GM18519 (cell line): ENCODE measurements around the gene INTS6L.

Source experiments
- ATAC-seq: cut with Tn5 transposase; IDR thresholded peaks from one replicate; pipeline ENCODE4 v1.9.1; 2021; ENCODE audit warnings: mild to moderate bottlenecking, moderate library complexity; ENCODE audit not compliant: unreplicated experiment, low FRiP score

INTS6L gene, protein sequence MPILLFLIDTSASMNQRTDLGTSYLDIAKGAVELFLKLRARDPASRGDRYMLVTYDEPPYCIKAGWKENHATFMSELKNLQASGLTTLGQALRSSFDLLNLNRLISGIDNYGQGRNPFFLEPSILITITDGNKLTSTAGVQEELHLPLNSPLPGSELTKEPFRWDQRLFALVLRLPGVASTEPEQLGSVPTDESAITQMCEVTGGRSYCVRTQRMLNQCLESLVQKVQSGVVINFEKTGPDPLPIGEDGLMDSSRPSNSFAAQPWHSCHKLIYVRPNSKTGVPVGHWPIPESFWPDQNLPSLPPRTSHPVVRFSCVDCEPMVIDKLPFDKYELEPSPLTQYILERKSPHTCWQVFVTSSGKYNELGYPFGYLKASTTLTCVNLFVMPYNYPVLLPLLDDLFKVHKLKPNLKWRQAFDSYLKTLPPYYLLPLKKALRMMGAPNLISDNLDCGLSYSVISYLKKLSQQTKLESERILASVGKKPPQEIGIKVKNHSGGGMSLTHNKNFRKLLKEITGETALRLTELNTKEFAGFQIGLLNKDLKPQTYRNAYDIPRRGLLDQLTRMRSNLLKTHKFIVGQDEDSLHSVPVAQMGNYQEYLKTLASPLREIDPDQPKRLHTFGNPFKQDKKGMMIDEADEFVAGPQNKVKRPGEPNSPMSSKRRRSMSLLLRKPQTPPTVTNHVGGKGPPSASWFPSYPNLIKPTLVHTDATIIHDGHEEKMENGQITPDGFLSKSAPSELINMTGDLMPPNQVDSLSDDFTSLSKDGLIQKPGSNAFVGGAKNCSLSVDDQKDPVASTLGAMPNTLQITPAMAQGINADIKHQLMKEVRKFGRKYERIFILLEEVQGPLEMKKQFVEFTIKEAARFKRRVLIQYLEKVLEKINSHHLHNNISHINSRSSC

DNA sequence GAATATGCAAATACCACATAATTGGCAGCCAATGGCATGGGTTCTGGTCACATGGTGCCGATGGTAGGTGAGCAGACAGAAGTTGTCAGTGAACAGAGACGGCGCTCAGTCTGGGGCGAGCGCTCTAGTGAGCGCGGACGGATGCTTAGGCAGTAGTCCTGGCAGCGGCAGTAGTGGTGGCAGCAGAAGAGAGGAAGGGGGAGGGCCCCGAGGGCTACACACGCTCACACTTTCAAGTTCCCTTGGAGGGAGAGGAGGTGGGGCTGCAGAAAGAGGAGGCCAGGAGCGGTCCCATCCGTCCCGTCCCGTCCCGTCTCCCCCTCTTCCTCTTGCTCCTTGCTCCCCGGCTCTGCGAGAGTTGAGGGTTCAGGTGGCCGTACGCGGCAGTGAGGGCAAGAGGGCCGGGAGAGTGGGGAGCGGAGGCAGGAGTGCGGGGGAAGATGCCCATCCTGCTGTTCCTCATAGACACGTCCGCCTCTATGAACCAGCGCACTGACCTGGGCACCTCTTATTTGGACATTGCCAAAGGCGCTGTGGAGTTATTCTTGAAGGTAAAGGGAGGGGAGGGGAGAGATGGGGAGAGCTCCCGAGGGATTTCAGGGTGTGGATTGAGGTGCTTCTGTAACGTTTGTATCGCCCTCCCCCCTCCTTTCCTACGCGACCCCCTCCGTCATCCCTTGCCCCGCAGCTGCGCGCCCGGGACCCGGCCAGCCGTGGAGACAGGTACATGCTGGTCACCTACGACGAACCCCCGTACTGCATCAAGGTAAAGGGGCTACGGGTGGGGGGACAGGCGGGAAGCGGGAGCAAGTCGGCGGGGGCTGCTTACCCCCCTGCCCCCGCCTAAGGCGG is at the start of gene INTS6L:
Gene INTS6L, plus strand, starts transcription at position 108 of the 852 bp plus-strand sequence. Its CDS starts 333 bp downstream, at position 441.
- ATAC-seq = peak; percentile 88

GRCh38 chrX:135476378-135476777 is 44.1 kb upstream of the INTS6L start:
- ATAC-seq = no peak

DNA sequence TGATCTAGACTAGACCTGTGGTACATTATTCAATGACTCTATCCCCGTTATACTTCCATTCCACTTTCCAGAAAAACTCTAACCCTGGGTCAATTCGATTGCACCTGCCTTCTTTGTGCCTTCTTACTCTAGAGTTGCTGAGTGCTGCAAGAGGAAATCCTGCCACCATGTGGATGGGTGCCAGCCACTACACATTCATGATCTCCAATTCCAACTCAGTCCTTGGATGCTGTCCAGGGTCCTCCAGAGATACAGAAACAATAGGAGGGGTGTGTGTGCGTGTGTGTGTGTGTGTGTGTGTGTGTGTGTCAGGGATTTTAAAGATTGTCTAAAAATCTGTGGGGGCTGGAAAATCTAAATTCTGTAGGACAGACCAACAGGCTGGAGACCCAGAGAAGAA is 42.9 kb upstream of the INTS6L start:
- no peak for ATAC-seq

DNA sequence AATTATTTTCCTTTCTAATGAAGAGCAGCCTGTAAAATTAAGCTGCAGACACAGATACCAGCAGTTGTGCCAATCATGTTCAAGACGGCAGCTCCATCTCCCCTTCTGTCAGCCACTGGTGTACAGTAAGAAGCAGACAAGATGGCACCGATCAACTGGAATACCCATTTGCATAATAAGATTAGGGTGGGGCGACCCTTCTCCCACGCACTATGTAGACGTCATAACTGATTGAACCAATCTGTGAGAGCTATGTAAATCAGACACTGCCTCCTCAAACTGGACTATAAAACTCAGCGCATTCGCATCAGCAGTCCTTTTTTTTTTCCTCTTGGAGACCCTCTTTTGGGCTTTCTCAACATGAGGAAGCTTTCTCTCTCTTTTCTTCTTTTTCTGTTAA is 40.4 kb upstream of the INTS6L start:
- ATAC-seq = no peak

DNA sequence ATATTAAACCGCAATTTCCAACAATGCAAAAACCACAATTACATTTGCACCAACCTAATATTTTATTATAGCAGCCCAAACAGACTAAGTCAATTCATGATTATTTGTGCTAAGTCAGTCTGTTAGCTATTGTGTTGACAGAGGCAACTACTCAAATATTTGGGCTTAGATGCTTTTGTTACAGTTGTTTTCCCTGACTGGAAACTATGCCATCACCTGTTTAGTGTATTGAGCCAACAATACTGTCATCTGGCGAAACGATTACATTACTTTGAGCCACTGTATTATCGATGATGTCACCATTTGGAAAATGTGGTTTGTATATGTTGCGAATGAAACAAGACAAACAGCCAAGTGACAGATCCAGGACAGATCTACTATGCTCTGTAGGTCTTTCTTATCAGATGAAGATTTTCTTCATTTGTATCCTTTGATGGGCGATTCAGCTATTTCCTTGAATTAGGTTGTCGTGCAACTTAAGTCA is 38.7 kb upstream of the INTS6L start:
- ATAC-seq = no peak

- ATAC-seq = no peak
Observed at GRCh38 chrX:135484641-135485289, 35.7 kb upstream of the INTS6L start.

GRCh38 chrX:135489542-135489941 is 30.9 kb upstream of the INTS6L start:
- ATAC-seq = peak; percentile 71

DNA sequence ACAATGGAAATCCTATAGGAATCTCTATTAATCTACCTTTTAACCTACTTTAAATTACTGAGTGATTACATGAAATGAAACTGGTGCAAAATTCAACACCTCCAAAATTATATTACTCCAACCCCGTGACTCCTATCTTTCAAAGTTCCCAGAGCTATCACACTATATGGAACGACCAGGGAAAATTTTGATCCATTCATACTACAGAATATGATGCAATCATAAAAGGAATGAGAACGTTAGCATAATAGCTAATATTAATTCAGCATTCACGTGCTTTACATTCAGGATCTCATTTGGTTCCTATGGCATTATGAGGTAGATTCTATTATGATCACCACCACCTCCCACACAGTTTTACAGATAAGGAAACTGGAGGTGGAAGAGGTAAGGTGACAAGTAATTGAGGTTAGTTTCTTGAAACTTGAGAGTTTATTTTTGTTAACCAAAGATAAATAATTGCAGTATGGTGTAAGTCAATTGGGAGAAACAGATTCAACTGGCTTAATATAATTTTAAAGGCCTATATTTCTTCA is 29.4 kb upstream of the INTS6L start:
- no peak for ATAC-seq

DNA sequence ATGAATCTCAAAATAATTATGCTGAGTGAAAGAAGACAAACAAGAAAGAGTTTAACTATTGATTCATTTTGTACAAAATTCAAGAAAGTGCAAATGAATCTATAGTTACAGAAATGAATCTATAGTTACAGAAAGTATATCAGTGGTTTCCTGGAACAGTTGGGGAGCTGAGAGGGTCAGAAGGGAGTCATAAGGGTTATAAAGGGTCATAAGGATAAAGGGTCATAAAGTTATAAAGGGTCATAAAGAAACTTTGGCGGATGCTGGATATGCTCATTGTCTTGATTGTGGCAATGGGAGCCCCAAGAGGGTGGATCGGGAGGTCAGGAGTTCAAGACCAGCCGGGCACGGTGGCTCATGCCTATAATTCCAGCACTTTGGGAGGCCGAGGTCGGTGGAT is 26.0 kb upstream of the INTS6L start:
- no peak for ATAC-seq

DNA sequence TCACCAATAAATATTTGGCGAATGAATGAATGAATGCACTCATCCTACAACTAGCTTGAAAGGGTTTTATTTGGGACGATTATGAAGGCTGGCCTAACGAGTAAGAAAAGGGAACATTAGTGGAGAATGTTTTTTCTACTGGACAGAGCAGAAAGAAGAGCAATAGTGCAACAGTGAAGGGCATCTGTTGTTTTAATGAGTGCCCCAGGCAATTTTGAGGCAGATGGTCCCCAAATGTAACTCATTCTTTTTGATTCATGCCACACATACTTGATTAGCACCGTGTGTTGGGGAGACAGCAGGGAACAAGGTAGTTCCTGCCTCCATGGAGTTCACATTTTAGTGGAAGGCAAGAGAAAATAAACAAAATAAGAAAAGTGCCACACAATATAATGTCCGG is 22.7 kb upstream of the INTS6L start:
- no peak for ATAC-seq

- ATAC-seq = no peak
Observed at GRCh38 chrX:135498236-135498635, 22.2 kb upstream of the INTS6L start.

- no peak for ATAC-seq
Observed at GRCh38 chrX:135505351-135505750, 15.1 kb upstream of the INTS6L start.

DNA sequence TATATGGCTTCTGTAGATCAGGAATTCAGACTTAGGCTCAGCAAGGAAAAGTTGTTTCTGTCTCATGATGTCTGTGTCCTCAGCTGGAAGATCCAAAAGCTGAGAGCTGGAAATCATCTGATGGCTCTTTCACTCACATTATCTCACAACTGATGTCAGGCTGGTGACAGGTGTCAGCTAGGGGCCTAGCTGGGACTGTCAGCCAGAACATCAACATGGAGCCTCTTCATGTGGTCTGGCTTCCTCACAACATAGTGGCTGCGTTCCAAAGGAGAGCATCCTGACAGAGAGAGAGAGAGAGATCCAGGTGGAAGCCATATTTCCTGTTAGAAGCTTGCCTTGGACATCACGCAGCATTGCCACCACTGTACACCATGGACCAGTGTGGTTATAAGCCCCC is 10.6 kb upstream of the INTS6L start:
- no peak for ATAC-seq

GRCh38 chrX:135512508-135513129 is 7.8 kb upstream of the INTS6L start:
- no peak for ATAC-seq

- no peak for ATAC-seq
Observed at GRCh38 chrX:135513130-135513515, 7.3 kb upstream of the INTS6L start.

- ATAC-seq = no peak
Observed at GRCh38 chrX:135516376-135516775, 4.1 kb upstream of the INTS6L start.

DNA sequence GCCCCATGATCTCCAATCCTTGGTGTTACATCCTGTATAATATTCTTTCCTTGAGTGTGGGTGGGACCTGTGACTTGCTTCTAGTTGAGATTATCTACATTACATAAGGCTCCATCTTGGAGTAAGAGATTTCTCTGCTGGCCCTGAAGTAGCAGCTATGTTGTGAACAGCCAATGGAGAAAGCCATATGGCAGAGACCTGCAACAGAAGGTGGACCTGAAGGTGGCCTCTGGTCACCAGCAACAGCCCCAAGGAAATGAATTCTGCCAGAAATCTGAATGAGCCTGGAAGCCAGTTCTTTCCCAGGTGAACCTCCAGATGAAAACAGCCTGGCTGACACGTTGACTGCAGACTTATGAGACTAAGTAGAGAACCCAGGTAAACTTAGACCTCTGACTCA is 2.3 kb upstream of the INTS6L start:
- no peak for ATAC-seq

- no peak for ATAC-seq
Observed at GRCh38 chrX:135520022-135520552, 373 bp upstream of the INTS6L start.
